ENCODE results near the gene EPHA4.

The EPHA4 gene

GRCh38 chr2:221442128-221442527 lies 130.0 kb downstream of the EPHA4 start:
- DNase-seq (ENCODE audit: low spot score), result no peak

GRCh38 chr2:221439761-221440479 lies 132.2 kb downstream of the EPHA4 start:
- no peak for DNase-seq (ENCODE audit: low spot score)

- DNase-seq (ENCODE audit: low spot score), result no peak
These were observed 135.0 kb downstream of the EPHA4 start for GRCh38 chr2:221437056-221437455.

- DNase-seq (ENCODE audit: low spot score), result no peak
These were observed 136.9 kb downstream of the EPHA4 start for GRCh38 chr2:221435171-221435570.

- DNase-seq (ENCODE audit: low spot score), result no peak
These were observed 138.0 kb downstream of the EPHA4 start for GRCh38 chr2:221434142-221434541.

GRCh38 chr2:221431477-221431876 lies 140.6 kb downstream of the EPHA4 start:
- DNase-seq (ENCODE audit: low spot score), result no peak

GRCh38 chr2:221429741-221430491 lies 142.2 kb downstream of the EPHA4 start:
- no peak for DNase-seq (ENCODE audit: low spot score)

GRCh38 chr2:221428896-221429295 lies 143.2 kb downstream of the EPHA4 start:
- no peak for DNase-seq (ENCODE audit: low spot score)

GRCh38 chr2:221426929-221427328 lies 145.2 kb downstream of the EPHA4 start:
- no peak for DNase-seq (ENCODE audit: low spot score)

GRCh38 chr2:221425891-221426290 lies 146.2 kb downstream of the EPHA4 start:
- no peak for DNase-seq (ENCODE audit: low spot score)

- no peak for DNase-seq (ENCODE audit: low spot score)
These were observed 146.8 kb downstream of the EPHA4 start for GRCh38 chr2:221425353-221425752.

- DNase-seq (ENCODE audit: low spot score), result no peak
These were observed 148.8 kb downstream of the EPHA4 start for GRCh38 chr2:221423210-221423804.

- DNase-seq (ENCODE audit: low spot score), result no peak
These were observed 149.4 kb downstream of the EPHA4 start for GRCh38 chr2:221422516-221423209.

GRCh38 chr2:221420245-221420644 lies 151.9 kb downstream of the EPHA4 start:
- no peak for DNase-seq (ENCODE audit: low spot score)

- DNase-seq (ENCODE audit: low spot score), result no peak
These were observed 156.3 kb downstream of the EPHA4 start for GRCh38 chr2:221415789-221416188.

- DNase-seq (ENCODE audit: low spot score), result no peak
These were observed 159.1 kb downstream of the EPHA4 start for GRCh38 chr2:221412978-221413377.

GRCh38 chr2:221410487-221410886 lies 161.6 kb downstream of the EPHA4 start:
- DNase-seq (ENCODE audit: low spot score), result no peak

GRCh38 chr2:221407765-221408164 lies 164.3 kb downstream of the EPHA4 start:
- DNase-seq (ENCODE audit: low spot score), result no peak

- DNase-seq (ENCODE audit: low spot score), result no peak
These were observed 166.6 kb downstream of the EPHA4 start for GRCh38 chr2:221405521-221405920.

GRCh38 chr2:221402072-221402471 lies 170.0 kb downstream of the EPHA4 start:
- DNase-seq (ENCODE audit: low spot score), result no peak

- DNase-seq (ENCODE audit: low spot score), result no peak
These were observed 171.7 kb downstream of the EPHA4 start for GRCh38 chr2:221400411-221400810.

- DNase-seq (ENCODE audit: low spot score), result no peak
These were observed 172.9 kb downstream of the EPHA4 start for GRCh38 chr2:221399183-221399582.

- DNase-seq (ENCODE audit: low spot score), result no peak
These were observed 174.9 kb downstream of the EPHA4 start for GRCh38 chr2:221397187-221397586.

Data from germinal center (tissue), 1 donor.